Omental fat pad (tissue), 4 donors: ENCODE measurements around the gene TMEM134. TPM values are rescaled to one million over a fixed set of nuclear protein-coding genes. Genes with fewer than 3 reads are reported as not detected.

Experiments
- ATAC-seq: fragments of 150-250 bp; one replicate; pipeline ENCODE4 v1.9.1; 2016; ENCODE audit warnings: mild to moderate bottlenecking, moderate library complexity; ENCODE audit not compliant: low FRiP score
- DNase-seq: peaks from one replicate; pipeline ENCODE4 v3.0.0-alpha.2; 2019; ENCODE audit warnings: low spot score
- total RNA-seq, 4 donors: library from RNA; depleted of rRNA; stranded (reverse); fragments of >200 nt; gene quantifications; one replicate each; pipeline ENCODE4 v1.1.0, GENCODE V29; 2016
- TF ChIP-seq, protein P1 (sequence below), 3 donors: fragments of 450-650 bp; IDR thresholded peaks; one replicate each; pipeline ENCODE4 v1.5.1; 2016 to 2017; ENCODE audit warnings: antibody characterized with exemption in 3 of 3, mild to moderate bottlenecking in 3 of 3, moderate library complexity in 2 of 3

The TMEM134 gene
- total RNA-seq, 4 donors from 2014 or later, result 33.6 to 56.6 (median 44.0) TPM

DNA sequence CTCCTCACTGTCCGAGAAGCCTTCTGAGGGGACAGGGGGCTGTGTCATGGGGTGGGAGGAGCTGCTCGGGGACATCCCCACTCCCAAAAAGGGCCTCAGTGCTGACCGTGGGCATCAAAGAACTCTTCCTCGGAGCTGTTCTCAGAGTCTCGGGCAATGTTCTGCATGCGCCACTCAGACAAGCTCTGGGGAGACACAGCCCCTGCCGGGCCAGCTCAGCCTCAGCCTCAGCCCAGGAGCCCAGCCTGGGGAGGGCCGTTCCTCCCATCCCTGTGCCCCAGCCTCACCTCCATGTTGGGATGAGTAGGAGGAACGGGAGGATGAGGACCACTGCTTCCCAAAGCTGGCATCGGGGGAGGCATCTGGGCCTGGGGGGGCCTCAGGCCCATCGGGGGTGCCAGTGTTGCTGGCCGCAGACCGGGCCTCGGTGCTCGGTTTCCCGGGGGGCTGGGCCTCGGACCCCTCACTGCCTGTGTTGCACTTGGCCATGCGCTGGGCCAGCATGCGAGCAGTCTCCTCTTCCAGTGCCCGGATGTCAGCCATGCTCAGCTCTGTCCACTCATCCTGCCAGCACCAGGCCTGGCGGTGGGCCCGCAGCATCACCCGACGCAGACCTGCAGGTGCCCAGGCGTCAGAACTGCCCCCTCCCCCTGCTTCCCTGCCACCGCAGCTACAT is 30.9 kb upstream of the TMEM134 start:
- TF ChIP-seq, protein P1, sequence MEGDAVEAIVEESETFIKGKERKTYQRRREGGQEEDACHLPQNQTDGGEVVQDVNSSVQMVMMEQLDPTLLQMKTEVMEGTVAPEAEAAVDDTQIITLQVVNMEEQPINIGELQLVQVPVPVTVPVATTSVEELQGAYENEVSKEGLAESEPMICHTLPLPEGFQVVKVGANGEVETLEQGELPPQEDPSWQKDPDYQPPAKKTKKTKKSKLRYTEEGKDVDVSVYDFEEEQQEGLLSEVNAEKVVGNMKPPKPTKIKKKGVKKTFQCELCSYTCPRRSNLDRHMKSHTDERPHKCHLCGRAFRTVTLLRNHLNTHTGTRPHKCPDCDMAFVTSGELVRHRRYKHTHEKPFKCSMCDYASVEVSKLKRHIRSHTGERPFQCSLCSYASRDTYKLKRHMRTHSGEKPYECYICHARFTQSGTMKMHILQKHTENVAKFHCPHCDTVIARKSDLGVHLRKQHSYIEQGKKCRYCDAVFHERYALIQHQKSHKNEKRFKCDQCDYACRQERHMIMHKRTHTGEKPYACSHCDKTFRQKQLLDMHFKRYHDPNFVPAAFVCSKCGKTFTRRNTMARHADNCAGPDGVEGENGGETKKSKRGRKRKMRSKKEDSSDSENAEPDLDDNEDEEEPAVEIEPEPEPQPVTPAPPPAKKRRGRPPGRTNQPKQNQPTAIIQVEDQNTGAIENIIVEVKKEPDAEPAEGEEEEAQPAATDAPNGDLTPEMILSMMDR (IDR thresholded peaks at IDR 0.05), result no peak
- ATAC-seq, result no peak
- DNase-seq, result no peak

GRCh38 chr11:67498544-67498972 is 29.5 kb upstream of the TMEM134 start:
- ATAC-seq (no peak), DNase-seq (no peak)
- TF ChIP-seq, protein P1 (IDR thresholded peaks at IDR 0.05), result no peak

DNA sequence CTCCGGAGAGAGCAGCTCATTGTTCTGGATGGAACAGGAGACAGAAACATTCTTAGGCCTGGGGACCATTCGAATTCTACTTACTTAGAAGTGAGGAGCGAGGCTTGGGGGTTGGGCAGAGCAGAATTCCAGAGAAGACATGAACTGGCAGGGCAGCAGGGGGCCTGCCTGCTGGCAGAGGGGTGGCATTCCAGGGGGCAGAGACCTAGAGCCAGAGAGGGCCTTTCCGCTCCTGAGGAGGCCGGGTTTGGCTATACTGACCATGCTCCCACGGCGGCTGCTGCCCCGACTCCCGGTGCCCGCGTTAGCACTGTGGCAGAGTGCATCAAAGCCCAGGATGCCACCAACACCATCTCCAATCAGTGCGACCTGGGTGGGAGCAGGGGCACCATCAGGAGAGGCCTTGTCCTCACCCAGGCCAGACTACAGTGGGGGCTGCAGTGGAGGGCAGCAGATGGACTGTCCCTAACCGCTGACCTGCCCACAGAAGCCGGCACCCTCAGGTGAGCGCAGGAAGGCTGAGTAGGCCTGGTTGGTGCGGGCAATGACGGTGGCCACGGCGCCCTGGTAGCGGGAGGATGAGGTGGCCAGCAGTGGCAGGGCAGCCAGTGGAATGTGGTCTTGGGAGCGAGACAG is 28.7 kb upstream of the TMEM134 start:
- ATAC-seq (no peak), DNase-seq (no peak)
- TF ChIP-seq, protein P1 (IDR thresholded peaks at IDR 0.05), result no peak

GRCh38 chr11:67496113-67496512 is 27.1 kb upstream of the TMEM134 start:
- DNase-seq (no peak), ATAC-seq (no peak)
- TF ChIP-seq, protein P1 (IDR thresholded peaks at IDR 0.05), result no peak

GRCh38 chr11:67495234-67496005 is 26.4 kb upstream of the TMEM134 start:
- DNase-seq (no peak), ATAC-seq (no peak)
- TF ChIP-seq, protein P1 (IDR thresholded peaks at IDR 0.05), result no peak

- DNase-seq (no peak), ATAC-seq (no peak)
- TF ChIP-seq, protein P1 (IDR thresholded peaks at IDR 0.05), result no peak
Measured at GRCh38 chr11:67494371-67495233, 25.6 kb upstream of the TMEM134 start.
